Measurements from ENCODE around the gene CALN1. TPM values are rescaled to one million over a fixed set of nuclear protein-coding genes. Genes with fewer than 3 reads are reported as not detected.

The CALN1 gene
- total RNA-seq (ENCODE audit: low replicate concordance), result not detected in 2 replicates

GRCh38 chr7:72412121-72412618, at the start of gene CALN1:
CALN1 (minus strand) TSS chr7:72412338.

